Tongue (tissue), 2 donors: ENCODE measurements around the gene PRRX2. TPM values are rescaled to one million over a fixed set of nuclear protein-coding genes. Genes with fewer than 3 reads are reported as not detected.
"Not testable (repeated sequence)": the region's sequence is repeated elsewhere in the genome, so short reads cannot be mapped to it uniquely, and the experiment has no call there.

ENCODE experiments used
- DNase-seq: peaks from one replicate; pipeline ENCODE4 v3.0.0-alpha.2; 2015
- total RNA-seq: library from RNA; depleted of rRNA; stranded (reverse); fragments of >200 nt; gene quantifications from one replicate; pipeline ENCODE4 v1.2.3, GENCODE V29; 2014

The PRRX2 gene
- 6.9 TPM for total RNA-seq

DNA sequence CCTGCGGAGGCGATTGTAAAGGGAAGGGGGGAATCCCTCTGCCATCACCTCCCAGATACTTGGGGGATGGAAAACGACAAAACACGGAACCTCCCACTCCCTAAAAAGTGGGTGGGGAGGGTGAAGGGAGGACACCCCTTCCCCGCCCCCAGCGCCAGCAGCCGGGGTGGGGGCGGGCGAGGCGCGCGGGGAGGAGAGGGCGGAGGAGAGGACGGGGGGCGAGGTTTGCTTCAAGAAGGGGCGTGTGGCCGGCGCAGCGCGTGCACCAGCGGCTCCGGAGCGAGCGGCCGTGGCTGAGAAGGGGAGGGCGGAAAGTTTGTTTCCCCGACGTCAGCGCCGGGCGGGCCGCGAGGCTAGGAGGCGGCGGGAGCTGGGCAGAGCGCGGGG is at the start of gene PRRX2:
Gene PRRX2, plus strand, starts transcription at position 259 of the 387 bp plus-strand sequence. CDS start 221 bp downstream, outside the sequence.
- peak; percentile 77 for DNase-seq

DNA sequence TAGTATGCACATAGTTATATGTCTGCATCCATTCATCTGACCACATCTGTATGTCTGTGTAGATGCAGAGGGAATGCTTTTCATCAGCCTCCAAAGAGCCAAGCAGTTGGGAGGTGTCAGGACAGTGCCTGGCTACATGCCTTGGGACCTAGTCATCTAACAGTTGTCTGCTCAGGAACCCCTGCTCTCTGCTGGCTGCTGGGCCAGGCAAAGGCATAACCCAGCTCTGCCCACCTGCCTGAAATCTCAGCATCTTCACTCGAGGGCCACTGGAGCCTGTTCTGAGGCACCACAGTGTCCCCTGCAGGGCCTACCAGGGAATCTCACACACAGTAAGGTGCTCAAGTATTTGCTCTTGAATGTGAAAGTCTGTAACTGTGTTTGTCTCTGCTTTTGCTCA is 48.3 kb upstream of the PRRX2 start:
- DNase-seq = peak; percentile 48

DNA sequence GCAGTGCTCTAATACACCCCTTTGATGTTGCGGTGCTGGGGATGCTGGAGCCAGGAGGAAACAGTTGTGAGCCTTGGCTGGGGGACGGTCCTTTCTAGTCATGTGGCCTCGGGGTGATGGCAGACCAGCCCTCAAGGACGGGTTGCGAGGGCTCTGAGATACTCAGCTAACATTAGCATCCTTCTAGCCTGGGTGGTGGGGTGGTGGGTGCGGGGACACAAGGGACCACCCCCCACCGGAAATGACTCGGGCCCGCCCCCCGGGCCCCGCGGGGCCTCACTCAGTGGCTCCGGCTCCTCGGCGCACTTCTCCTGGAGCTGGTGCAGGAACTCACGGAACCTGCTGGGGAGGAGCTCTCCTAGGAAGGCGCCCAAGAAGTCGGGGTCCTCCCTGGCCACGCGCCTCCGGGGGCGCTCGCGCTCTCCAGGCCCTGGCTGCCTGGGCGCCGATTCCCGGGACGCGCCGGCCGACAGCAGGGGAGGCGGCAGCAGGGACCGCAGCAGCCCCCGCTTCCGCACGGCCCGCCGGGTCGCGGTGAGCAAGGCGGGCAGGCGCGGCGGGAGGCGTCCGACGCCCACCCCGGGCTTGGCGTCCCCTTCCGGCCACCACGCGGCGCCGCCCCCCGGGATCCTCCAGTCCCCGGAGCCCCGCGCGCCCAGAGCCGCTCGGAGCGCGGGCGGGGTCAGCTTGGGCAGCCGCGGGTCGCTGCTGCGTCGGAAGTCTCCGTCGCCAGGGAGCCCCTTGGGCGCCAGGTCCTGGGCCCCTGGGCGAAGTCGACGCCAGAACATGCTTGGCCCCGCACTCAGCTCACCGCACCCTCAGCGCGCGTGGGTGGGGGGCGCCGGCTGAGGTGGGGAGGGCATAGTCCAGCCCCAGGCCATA is 45.4 kb upstream of the PRRX2 start:
- peak; percentile 62 for DNase-seq

DNA sequence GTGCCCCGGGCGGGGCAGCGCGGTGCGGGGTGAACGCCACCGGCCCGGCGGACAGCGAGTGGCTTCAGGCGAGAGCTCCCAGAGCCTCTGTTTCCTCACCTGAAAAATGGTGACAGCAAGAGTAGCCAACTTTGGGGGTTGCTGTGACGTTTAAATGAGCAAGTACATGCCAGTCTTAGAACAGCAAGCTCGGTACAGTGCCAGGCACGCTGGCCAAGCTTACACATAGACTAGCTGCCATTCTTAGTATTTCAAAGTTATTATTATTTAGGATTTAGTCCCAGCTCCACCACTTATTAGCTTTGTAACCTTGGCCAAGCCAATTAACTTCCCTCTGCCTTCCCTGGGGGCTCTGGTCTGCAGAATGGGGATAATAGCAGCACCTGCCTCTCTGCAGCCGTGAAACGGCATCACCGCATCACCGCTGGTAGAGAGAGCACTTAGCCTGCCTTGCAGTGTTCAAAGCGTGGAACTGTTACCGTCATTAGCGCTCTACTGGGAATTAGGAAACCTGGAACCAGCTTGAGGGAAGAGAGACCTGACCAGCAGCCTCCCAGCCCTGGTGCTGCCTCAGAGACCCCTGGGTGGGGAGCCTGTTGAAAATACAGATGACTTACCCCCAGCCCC is 44.7 kb upstream of the PRRX2 start, which contains the start of gene C9orf50:
Gene C9orf50, minus strand, starts transcription at position 433 of the 627 bp plus-strand sequence. CDS start 527 bp downstream, outside the sequence.
- DNase-seq = no peak

DNA sequence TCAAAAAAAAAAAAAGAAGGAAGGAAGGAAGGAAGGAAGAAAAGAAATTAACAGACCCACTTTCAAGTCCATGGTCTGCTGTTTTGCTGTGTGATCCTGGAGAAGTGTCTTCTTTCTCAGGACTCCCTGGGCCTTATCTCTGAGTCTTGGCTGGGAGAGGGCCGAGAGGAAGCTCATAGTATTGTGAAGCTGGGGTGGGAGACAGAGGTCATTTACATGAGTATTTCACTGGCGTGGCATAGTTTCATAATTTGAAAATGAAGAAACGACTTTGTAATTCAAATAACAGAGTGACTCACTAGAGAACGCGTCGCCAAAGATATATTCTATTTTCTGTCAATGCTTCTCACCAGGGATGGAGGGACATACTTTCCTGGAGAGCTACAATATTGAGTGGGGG is 42.1 kb upstream of the PRRX2 start:
- DNase-seq = no peak

DNA sequence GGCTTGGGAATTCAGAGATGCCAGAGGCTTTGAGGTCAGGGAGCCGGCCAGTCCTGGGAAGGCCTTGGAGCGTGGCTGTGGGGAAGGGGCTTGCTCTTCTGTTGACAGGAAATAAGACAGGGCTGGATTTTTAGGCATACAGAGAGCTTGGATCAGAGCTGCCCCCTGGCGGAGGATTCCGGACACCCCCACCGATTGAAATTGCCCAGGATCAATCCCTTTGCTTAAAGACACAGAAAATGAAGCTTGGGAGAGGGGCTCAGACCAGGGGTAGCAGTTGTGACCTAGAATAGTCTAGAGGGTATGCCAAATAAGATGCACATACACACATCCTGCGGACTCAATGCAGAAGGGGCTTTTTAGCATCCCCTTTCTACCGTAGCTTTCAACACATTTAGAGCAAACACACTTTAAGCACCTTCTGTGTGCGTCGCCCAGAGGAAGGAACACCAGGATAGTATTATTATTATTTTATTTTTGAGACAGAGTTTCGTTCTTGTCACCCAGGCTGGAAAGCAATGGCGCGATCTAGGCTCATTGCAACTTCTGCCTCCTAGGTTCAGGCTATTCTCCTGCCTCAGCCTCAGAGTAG is 41.2 kb upstream of the PRRX2 start:
- peak; percentile 68 for DNase-seq

DNA sequence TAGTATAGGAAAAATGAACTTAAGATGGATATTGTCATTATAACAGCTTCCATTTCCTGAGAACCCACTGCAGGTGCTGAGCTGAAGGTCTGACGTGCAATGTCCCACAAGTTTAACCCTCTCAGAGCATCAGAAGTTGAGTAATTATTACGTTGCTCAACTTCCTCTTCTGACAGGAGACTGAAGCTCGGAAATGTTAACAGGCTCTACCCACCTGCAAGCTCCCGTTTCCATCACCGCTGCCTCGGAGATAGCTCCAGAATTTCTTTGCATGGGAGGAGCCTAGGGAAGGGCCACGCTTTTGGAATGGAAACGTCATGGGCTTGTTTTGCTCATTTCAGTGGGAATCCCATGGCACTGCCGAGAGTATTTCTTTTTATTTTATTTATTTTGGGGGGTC is 40.5 kb upstream of the PRRX2 start:
- DNase-seq = no peak

DNA sequence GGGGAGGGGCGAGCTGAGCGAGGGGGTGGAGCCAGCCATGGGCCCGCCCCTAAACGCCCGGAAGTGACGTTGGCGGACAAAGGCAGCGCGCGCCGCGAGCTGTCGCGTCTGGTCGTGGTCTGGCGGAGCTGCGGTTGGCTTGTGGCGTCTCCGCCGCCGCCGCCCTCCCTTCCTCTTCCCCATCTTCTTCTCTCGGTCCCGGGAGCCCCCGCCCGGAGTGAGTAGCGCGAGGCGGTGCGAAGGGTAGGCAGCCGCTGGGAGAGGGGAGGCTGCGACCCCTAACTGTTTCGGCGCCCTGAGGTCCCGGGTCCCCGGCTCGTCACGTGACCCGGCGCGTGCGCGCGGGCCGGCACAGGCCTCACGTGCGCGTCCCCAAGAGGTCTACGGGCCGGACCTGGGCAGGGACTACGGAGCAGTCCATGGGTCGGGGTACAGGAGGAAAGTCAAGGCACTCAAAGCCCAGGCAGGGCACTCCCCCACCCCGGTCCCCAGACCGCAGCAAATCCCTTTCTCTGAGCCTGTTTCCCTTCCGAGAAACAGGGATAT is 39.3 kb upstream of the PRRX2 start, which contains the start of gene NTMT1:
Gene NTMT1, plus strand, starts transcription at position 85 of the 546 bp plus-strand sequence. CDS start 6,541 bp downstream, outside the sequence.
- peak; percentile 93 for DNase-seq

DNA sequence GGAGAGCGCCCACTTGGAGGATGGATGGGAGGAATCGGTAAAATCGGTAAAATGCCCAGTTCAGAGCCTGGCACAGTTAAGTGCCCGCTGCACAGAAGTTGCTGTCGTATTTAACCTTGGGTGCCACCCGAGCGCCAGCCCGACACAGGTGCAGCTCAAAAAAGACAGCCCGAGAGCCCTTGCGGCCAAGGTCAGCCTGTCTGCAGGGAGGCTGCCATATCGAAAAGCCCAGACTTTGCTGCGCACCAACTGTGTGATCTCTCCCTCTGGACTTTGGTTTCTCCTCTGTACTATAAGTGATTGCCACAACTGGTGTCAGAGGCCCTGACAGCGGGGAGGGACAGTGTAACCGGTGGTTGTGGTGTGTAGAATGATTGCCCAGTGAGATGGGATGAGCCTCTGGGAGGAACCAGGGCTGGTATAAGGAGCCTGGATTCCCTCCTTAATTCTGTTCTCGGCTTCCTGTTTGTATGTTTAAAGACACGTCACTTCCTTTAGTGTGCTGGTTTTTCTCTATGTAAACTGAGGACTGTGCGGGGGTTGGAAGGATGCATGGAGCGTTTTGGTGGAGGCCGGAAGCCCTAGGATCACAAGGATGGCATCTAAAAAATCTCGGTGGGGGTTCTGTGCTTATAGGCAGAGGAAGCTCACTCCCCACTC is 38.7 kb upstream of the PRRX2 start:
- no peak for DNase-seq

DNA sequence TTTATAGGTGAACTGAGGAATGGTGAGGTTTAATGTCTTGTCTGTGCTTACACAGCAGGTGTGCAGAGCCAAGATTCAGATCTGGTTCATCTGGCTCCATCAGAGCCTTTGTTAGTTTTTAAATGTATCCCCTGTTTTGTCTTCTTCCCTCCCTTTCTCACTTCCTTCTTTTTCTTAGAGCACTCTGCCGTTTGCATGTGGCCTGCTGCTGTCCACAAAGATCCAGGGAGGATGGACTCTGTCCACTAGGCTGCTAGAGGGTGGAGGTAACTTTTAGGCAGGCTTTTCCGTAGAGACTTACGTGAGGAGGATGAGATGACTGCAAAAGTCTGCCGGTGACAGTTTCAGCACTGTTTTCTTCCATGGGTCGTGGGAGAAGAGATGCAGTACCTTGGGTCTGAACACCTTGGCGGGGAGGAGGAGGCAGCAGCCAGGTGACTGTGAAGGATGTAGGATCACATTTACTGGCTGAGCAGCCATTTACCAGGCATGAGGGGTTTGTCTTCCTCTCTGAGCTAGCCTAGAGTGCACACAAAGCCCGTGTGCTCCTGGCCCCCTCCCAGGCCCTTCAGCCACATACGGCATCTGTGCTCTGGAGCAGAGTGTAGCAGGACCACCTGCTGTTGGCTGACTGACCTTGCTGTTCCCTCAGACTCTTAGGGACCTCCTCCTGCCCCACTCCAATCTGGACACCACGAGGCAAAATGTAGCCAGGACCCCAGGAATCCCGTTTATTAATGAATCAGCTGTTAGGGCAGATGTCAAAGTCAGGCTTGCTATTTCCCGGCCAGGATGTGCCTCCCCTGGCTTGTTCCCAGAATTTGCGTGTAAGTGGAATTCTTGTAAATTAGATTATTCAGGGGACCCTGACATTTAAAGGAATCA is 37.6 kb upstream of the PRRX2 start:
- no peak for DNase-seq

DNA sequence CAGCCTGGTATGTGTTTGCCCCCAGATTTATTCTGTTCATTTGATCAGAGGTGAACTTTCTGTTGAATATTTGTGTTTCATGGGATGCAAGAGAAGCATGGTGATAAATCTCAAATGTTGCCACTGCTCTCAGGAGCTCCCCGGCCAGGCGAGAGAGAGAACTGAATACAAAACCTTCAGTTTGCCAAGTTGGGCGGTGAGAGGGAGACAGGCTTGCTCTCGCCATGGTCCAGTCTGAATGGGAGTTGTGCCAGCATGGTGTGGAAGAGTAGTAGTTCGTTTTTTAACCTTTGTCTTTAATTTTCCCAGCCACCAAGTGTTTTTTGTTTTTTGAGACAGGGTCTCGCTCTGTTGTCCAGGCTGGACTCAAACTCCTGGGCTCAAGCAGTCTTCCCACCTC is 36.7 kb upstream of the PRRX2 start:
- no peak for DNase-seq

DNA sequence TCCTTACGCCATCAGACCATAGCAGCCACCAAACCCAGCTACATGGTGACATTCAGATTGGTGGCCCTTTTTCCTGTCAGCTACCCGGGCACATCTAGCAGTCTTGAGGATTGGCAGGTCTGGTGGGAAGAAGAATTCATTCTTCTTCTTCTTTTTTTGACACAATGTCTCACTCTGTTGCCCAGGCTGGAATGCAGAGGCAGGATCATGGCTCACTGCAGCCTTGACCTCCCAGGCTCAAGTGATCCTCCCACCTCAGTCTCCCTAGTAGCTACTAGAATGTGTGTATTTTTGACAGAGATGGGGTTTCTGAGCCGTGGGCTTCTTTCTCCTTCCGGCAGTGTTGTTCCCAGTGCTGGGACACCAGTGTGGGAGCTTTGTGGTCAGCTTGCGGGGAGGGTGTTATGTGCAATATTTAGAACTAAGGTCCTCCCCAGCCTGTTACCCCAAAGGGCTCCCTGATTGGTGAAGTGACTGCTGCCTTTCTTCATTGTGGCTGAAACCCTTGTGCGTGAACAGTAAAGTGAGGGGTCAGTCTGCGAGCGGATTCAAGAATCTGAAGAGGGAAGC is 36.1 kb upstream of the PRRX2 start:
- DNase-seq = no peak

DNA sequence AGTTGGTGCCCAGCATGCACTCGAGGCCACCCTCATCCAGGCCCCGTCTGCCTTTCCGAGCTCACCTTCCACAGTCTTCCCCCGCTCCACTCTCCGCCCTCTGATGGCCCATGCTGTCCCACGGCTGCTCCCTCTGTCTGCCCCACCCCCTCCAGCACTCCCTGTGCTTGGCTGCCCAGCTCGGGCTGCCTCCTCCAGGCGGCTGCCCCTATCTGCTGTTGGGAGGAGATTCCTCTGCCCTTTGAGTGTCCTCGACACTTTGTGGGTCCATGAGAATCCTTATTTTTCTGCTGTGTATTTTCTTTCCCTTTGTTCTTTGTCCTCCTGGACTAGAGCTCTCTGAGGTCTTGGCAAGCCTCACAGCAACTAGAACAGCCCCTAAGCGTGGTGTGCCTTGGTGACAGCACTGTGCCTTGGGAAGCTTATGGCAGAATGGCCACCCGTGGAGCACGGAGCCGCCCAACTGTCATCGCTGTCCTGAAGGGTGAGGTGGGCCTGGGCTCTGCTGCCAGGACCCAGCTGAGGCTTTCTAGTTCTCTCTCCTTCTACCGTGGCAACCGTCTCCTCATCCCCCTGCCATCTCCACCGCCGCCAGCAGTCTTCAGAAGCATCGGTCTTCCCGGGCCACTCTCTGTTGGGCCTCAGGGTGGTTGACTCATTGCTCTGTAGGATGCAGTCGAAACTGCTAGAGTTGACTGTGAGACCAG is 34.3 kb upstream of the PRRX2 start:
- no peak for DNase-seq

DNA sequence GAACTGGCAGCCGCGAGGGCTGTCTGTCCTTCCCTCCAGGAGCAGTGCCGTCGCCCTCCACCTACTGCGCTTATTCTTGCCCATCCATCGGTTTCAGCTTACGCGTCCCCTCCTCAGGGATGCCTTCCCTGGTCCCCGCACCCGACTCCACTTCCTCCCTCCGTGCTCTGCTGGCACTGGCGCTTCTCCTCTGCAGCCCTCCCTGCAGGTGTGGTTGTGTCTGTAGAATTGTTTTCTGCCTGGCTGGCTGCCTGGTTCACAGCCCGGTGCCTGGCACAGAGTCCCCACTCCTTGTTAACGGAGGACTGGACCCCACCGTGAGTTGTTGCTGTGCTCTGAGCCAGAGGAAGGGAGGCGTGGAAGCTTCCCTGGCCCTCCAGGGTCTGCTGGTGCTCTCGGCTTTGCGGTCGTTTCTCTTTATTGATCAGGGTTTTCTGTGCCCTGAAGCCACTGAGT is 33.7 kb upstream of the PRRX2 start:
- DNase-seq = no peak

DNA sequence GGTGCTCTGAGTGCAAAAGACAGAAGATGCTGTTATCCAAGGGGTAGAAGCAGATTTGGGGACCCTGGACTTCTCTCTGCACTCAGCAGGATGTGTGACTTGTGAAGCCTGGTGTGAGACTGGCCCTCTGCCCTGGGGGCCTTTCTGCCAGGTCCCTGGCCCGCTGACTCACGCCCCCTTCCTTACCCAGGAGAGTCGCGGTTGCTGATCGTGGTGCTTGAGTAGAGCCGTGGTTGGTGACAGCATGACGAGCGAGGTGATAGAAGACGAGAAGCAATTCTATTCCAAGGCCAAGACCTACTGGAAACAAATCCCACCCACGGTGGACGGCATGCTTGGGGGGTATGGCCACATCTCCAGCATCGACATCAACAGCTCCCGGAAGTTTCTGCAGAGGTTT is 33.0 kb upstream of the PRRX2 start:
- no peak for DNase-seq

DNA sequence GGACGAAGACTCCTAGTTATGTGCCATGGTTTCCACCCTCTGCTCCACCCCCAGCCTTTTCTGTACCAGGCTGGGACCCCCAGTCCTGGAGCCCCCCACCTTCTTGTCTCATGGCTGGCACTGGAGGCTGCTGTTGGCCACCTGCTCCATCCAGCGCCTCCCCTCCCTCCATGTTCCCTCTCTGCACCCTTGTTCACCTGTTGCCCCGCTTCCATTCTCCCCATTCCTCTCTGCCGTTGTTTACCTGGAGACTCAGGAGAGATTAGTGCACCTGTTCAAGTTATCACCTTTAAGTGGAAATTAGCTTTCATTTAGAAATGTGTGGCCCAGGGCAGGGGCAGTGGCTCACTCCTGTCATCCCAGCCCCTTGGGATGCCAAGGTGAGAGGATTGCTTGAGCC is 32.2 kb upstream of the PRRX2 start:
- DNase-seq = no peak

DNA sequence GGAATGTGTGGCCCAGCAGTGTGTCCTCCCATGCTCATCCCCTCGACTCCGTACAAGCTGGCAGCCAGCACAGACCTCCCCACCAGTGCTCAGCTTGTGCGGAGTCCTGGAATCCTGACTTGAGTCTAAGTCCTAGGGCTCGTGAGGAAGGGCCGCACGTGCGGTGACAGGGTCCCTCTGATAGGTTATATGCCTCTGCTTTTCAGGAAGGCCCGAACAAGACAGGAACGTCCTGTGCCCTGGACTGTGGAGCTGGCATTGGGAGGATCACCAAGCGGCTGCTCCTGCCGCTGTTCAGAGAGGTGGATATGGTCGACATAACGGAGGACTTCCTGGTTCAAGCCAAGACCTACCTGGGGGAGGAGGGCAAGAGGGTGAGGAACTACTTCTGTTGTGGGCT is 31.6 kb upstream of the PRRX2 start:
- no peak for DNase-seq

DNA sequence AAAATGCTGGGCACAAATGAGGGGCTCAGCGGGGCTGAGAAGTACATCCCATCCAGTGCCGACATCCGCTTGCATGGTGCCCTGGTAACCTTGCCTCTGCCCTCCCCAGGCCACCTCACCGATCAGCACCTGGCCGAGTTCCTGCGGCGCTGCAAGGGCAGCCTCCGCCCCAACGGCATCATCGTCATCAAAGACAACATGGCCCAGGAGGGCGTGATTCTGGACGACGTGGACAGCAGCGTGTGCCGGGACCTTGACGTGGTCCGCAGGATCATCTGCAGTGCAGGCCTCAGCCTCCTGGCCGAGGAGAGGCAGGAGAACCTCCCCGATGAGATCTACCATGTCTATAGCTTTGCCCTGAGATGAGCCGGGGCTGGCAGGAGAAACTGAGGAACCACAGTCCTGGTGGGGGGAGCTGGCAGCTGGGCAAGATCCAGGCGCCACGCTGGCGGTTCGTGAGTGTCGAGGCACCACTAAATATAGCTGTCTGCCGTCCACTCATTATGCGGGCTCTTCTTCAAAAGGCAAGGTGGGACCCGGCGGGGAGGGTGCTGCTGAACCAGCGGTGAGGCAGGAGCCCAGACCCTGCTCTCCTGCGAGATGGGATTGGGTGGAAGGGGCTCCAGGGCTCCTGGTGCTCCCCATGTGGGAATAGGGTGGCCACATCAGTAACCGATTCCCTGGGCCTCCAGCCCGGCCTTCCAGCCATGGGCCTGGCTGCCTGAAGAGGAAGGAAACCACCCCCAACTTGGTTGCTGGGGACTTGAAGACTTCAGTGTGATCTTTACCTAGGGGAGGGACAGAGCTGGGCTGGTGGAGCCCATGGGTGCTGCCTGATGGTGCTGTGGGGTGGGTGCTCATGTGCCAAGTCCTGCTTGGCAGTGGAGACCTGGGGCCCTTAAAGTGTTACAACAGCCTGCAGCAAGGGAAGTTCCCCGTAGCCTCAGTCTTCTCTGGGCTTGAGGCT is 30.1 kb upstream of the PRRX2 start:
- no peak for DNase-seq

DNA sequence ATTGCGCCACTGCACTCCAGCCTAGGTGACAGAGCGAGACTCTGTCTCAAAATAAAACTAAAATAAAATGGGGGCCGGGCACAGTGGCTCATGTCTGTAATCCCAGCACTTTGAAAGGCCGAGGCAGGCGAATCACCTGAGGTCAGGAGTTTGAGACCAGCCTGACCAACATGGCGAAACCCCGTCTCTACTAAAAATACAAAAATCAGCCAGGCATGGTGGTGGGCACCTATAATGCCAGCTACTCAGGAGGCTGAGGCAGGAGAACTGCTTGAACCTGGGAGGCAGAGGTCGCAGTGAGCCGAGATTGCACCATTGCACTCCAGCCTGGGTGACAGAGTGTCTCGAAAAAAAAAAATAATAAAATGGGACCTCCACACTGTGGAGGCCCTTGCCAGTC is 29.1 kb upstream of the PRRX2 start:
- not testable (repeated sequence) for DNase-seq
